C4-2B (cell line): ENCODE results near the gene LRCH3.

Experiments
- CTCF ChIP-seq: fragments of 450-650 bp; conservative IDR thresholded peaks from 2 replicates; pipeline ENCODE4 v1.5.1; 2017; ENCODE audit warnings: mild to moderate bottlenecking
- ZFX ChIP-seq: fragments of 450-650 bp; IDR thresholded peaks from 2 replicates; pipeline ENCODE4 v1.6.1; 2017

- TF ChIP-seq CTCF (no peak), ZFX (no peak)
These were observed 135.4 kb downstream of the LRCH3 start for GRCh38 chr3:197926418-197926817.
